Mesendoderm (in vitro differentiated cells): Measurements from ENCODE around the gene FES.
"Not testable (repeated sequence)": the region's sequence is repeated elsewhere in the genome, so short reads cannot be mapped to it uniquely, and the experiment has no call there.

Experiments used
- DNase-seq: peaks from one replicate; pipeline ENCODE4 v3.0.0; 2013
- H2AK5ac ChIP-seq: 2 replicates; pipeline ENCODE4 v1.6.1; 2013; ENCODE audit warnings: low read length, inconsistent platforms
- H2BK120ac ChIP-seq: 2 replicates; pipeline ENCODE4 v1.6.1; 2013; ENCODE audit warnings: low read depth, mild to moderate bottlenecking, low read length, moderate library complexity, mixed read lengths
- H2BK15ac ChIP-seq: replicated peaks from 2 replicates; pipeline ENCODE4 v1.6.1; 2013; ENCODE audit warnings: low read depth, mild to moderate bottlenecking, moderate library complexity
- H2BK5ac ChIP-seq: 2 replicates; pipeline ENCODE4 v1.6.1; 2013; ENCODE audit warnings: low read length, inconsistent platforms
- H3K18ac ChIP-seq: 2 replicates; pipeline ENCODE4 v1.6.1; 2013; ENCODE audit warnings: mild to moderate bottlenecking, low read length, mixed read lengths
- H3K23ac ChIP-seq: one replicate; pipeline ENCODE4 v1.6.1; 2013; ENCODE audit warnings: low read length
- H3K27ac ChIP-seq: 2 replicates; pipeline ENCODE4 v1.5.1; 2013; ENCODE audit warnings: low read depth, mild to moderate bottlenecking, inconsistent platforms, low read length, moderate library complexity
- H3K27me3 ChIP-seq: 2 replicates; pipeline ENCODE4 v1.6.1; 2013; ENCODE audit warnings: low read length, control low read depth, mild to moderate bottlenecking, inconsistent platforms; ENCODE audit not compliant: insufficient read depth, poor library complexity
- H3K36me3 ChIP-seq: 2 replicates; pipeline ENCODE4 v1.6.1; 2013; ENCODE audit warnings: low read length, inconsistent platforms; ENCODE audit not compliant: control insufficient read depth, insufficient read depth
- H3K4ac ChIP-seq: one replicate; pipeline ENCODE4 v1.6.1; 2013; ENCODE audit warnings: low read depth, mild to moderate bottlenecking, low read length, moderate library complexity
- H3K4me1 ChIP-seq: 2 replicates; pipeline ENCODE4 v1.6.1; 2013; ENCODE audit warnings: low read depth, low read length, inconsistent platforms; ENCODE audit not compliant: control insufficient read depth
- H3K4me2 ChIP-seq: 2 replicates; pipeline ENCODE4 v1.6.1; 2013; ENCODE audit warnings: low read length
- H3K4me3 ChIP-seq: 2 replicates; pipeline ENCODE4 v1.5.1; 2013; ENCODE audit warnings: mild to moderate bottlenecking, low read length
- H3K56ac ChIP-seq: one replicate; pipeline ENCODE4 v1.6.1; 2013; ENCODE audit warnings: low read length
- H3K79me1 ChIP-seq: 2 replicates; pipeline ENCODE4 v1.6.1; 2013; ENCODE audit warnings: low read length, inconsistent platforms
- H3K79me2 ChIP-seq: 2 replicates; pipeline ENCODE4 v1.6.1; 2013; ENCODE audit warnings: mild to moderate bottlenecking, low read length; ENCODE audit not compliant: control insufficient read depth, insufficient read depth
- H3K9ac ChIP-seq: 2 replicates; pipeline ENCODE4 v1.6.1; 2013; ENCODE audit warnings: low read length, inconsistent platforms
- H4K5ac ChIP-seq: one replicate; pipeline ENCODE4 v1.6.1; 2013; ENCODE audit warnings: low read length
- H4K8ac ChIP-seq: one replicate; pipeline ENCODE4 v1.6.1; 2013; ENCODE audit warnings: low read depth, mild to moderate bottlenecking, control low read depth, low read length, moderate library complexity
- WGBS: extraction: QIAGEN DNeasy Blood & Tissue Kit; methylation state at CpG from one replicate; pipeline ENCODE4 v1.1.7; 2013; ENCODE audit warnings: low lambda C conversion rate, missing lambda C conversion rate; ENCODE audit not compliant: insufficient coverage; ENCODE audit errors: extremely low coverage; 5-methylcytosine and 5-hydroxymethylcytosine counted together

Gene FES

GRCh38 chr15:90917569-90917968 is 33.3 kb downstream of the FES start:
- Histone ChIP-seq H4K8ac (no peak overlapping the region), H3K79me1 (no peaks in the 10 kb centered on the region), H3K18ac (no peak overlapping the region), H2BK15ac (no peak overlapping the region), H2BK120ac (no peak overlapping the region), H3K4me2 (no peak overlapping the region), H2BK5ac (no peak overlapping the region), H3K4me3 (no peak overlapping the region), H3K23ac (no peak overlapping the region), H3K27me3 (no peaks in the 10 kb centered on the region), H3K9ac (no peak overlapping the region), H3K4ac (no peak overlapping the region), H3K36me3 (no peaks in the 10 kb centered on the region), H4K5ac (no peak overlapping the region), H3K79me2 (no peaks in the 10 kb centered on the region), H3K4me1 (no peaks in the 10 kb centered on the region), H2AK5ac (no peak overlapping the region), H3K56ac (no peak overlapping the region), H3K27ac (no peak overlapping the region)
- DNase-seq, result no peak
- no CpG with 5 or more reads among the region's 12 CpGs for WGBS

- H3K9ac ChIP-seq, result no peak overlapping the region
- no peak overlapping the region for H3K18ac ChIP-seq
- H3K79me1 ChIP-seq, result no peaks in the 10 kb centered on the region
- H2BK5ac ChIP-seq, result no peak overlapping the region
- no peak overlapping the region for H2BK15ac ChIP-seq
- no peak overlapping the region for H3K27ac ChIP-seq
- no peak overlapping the region for H3K56ac ChIP-seq
- H3K79me2 ChIP-seq, result no peaks in the 10 kb centered on the region
- WGBS, result no CpG with 5 or more reads among the region's 23 CpGs
- H3K4me1 ChIP-seq, result no peaks in the 10 kb centered on the region
- no peak overlapping the region for H2AK5ac ChIP-seq
- no peak overlapping the region for H4K5ac ChIP-seq
- H4K8ac ChIP-seq, result no peak overlapping the region
- no peaks in the 10 kb centered on the region for H3K27me3 ChIP-seq
- DNase-seq, result no peak
- no peak overlapping the region for H3K4ac ChIP-seq
- H2BK120ac ChIP-seq, result no peak overlapping the region
- no peaks in the 10 kb centered on the region for H3K36me3 ChIP-seq
- no peak overlapping the region for H3K23ac ChIP-seq
- no peak overlapping the region for H3K4me2 ChIP-seq
- no peak overlapping the region for H3K4me3 ChIP-seq
Measured at GRCh38 chr15:90918034-90918788, 33.9 kb downstream of the FES start.

GRCh38 chr15:90918835-90919234 is 34.5 kb downstream of the FES start:
- H3K4me2 ChIP-seq, result no peak overlapping the region
- H4K8ac ChIP-seq, result no peak overlapping the region
- no peak for DNase-seq

GRCh38 chr15:90921887-90922286 is 37.6 kb downstream of the FES start:
- Histone ChIP-seq H2BK120ac (no peak overlapping the region), H3K4ac (no peak overlapping the region), H4K8ac (no peak overlapping the region), H3K4me1 (no peaks in the 10 kb centered on the region), H3K18ac (no peak overlapping the region), H3K4me2 (no peak overlapping the region), H3K56ac (no peak overlapping the region), H4K5ac (no peak overlapping the region), H2BK15ac (no peak overlapping the region), H3K23ac (no peak overlapping the region), H3K27ac (no peak overlapping the region), H3K79me2 (no peaks in the 10 kb centered on the region), H2BK5ac (no peak overlapping the region), H3K9ac (no peak overlapping the region), H3K27me3 (no peaks in the 10 kb centered on the region), H3K79me1 (no peaks in the 10 kb centered on the region), H3K36me3 (no peaks in the 10 kb centered on the region), H3K4me3 (no peak overlapping the region), H2AK5ac (no peak overlapping the region)
- WGBS, result no CpG with 5 or more reads among the region's 4 CpGs
- DNase-seq, result no peak

More at GRCh38 chr15:90918835-90919234, 34.5 kb downstream of the FES start:
- H3K79me1 ChIP-seq, result no peaks in the 10 kb centered on the region
- H3K79me2 ChIP-seq, result no peaks in the 10 kb centered on the region
- no peak overlapping the region for H2AK5ac ChIP-seq
- H3K56ac ChIP-seq, result no peak overlapping the region
- no peaks in the 10 kb centered on the region for H3K4me1 ChIP-seq
- H3K4me3 ChIP-seq, result no peak overlapping the region
- H3K18ac ChIP-seq, result no peak overlapping the region
- H3K27me3 ChIP-seq, result no peaks in the 10 kb centered on the region
- H3K4ac ChIP-seq, result no peak overlapping the region
- no peak overlapping the region for H3K27ac ChIP-seq
- H3K9ac ChIP-seq, result no peak overlapping the region
- H3K36me3 ChIP-seq, result no peaks in the 10 kb centered on the region
- WGBS, result no CpG with 5 or more reads among the region's 6 CpGs
- H3K23ac ChIP-seq, result no peak overlapping the region
- no peak overlapping the region for H2BK120ac ChIP-seq
- no peak overlapping the region for H2BK15ac ChIP-seq
- H2BK5ac ChIP-seq, result no peak overlapping the region
- no peak overlapping the region for H4K5ac ChIP-seq

GRCh38 chr15:90922712-90923322 is 38.5 kb downstream of the FES start:
- not testable (repeated sequence) for H4K8ac ChIP-seq, H3K27me3 ChIP-seq, H3K4me3 ChIP-seq, H3K79me2 ChIP-seq, H3K18ac ChIP-seq, H3K4ac ChIP-seq, H2BK15ac ChIP-seq, H2AK5ac ChIP-seq, H3K36me3 ChIP-seq, H3K56ac ChIP-seq, H3K23ac ChIP-seq, H2BK120ac ChIP-seq, H4K5ac ChIP-seq, H2BK5ac ChIP-seq, H3K4me2 ChIP-seq, H3K4me1 ChIP-seq, H3K9ac ChIP-seq, DNase-seq, H3K79me1 ChIP-seq, H3K27ac ChIP-seq
- no CpG with 5 or more reads among the region's 7 CpGs for WGBS
